Activated naive CD4-positive, alpha-beta T cell treated with Interleukin-2 at 50 U/mL for 16 hours (primary cell): Measurements from ENCODE around the gene NSD1.
"Not testable (repeated sequence)": the region's sequence is repeated elsewhere in the genome, so short reads cannot be mapped to it uniquely, and the experiment has no call there.

Experiments
- DNase-seq: peaks from one replicate; pipeline ENCODE4 v3.0.0-alpha.2; 2020

NSD1 gene

GRCh38 chr5:177241768-177242167 is 108.2 kb downstream of the NSD1 start:
- no peak for DNase-seq

DNA sequence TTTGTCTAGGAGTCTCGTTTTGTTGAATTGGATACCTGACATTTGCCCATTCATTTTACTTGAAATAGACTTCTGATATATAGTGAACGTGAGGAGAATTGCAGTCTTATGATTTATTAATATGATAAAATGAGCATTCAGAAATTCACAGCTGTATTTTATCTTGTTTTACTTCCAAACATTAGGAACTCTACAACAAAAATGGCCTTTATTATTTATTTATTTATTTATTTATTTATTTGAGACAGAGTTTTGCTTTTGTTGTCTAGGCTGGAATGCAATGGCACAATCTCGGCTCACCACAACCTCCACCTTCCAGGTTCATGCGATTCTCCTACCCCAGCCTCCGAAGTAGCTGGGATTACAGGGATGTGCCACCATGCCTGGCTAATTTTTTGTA is 108.7 kb downstream of the NSD1 start:
- no peak for DNase-seq

GRCh38 chr5:177249761-177250537 is 116.4 kb downstream of the NSD1 start:
- no peak for DNase-seq

GRCh38 chr5:177253252-177253651 is 119.7 kb downstream of the NSD1 start:
- no peak for DNase-seq

- DNase-seq, result no peak
Observed at GRCh38 chr5:177256296-177256695, 122.7 kb downstream of the NSD1 start.

DNA sequence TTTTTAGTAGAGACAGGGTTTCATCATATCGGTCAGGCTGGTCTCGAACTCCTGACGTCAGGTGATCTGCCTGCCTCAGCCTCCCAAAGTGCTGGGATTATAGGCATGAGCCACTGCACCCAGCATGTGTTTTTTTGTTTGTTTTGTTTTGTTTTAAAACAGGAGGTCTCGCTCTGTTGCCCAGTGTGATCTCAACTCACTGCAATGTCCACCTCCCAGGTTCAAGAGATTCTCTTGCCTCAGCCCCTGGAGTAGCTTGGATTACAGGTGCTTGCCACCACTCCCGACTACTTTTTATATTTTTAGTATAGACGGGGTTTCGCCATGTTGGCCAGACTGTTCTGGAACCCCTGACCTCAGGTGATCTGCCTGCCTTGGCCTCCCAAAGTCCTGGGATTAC is 125.1 kb downstream of the NSD1 start:
- not testable (repeated sequence) for DNase-seq

GRCh38 chr5:177260961-177261360 is 127.4 kb downstream of the NSD1 start:
- no peak for DNase-seq

- no peak for DNase-seq
Observed at GRCh38 chr5:177261510-177261909, 127.9 kb downstream of the NSD1 start.

- DNase-seq, result no peak
Observed at GRCh38 chr5:177264178-177264577, 130.6 kb downstream of the NSD1 start.

GRCh38 chr5:177265395-177265794 is 131.8 kb downstream of the NSD1 start:
- DNase-seq, result no peak

- DNase-seq, result no peak
Observed at GRCh38 chr5:177269232-177269895, 135.8 kb downstream of the NSD1 start.

- DNase-seq, result no peak
Observed at GRCh38 chr5:177269976-177270375, 136.4 kb downstream of the NSD1 start.

- DNase-seq, result no peak
Observed at GRCh38 chr5:177270653-177271052, 137.1 kb downstream of the NSD1 start.

GRCh38 chr5:177271113-177271512 is 137.5 kb downstream of the NSD1 start:
- no peak for DNase-seq

- DNase-seq, result no peak
Observed at GRCh38 chr5:177275883-177276282, 142.3 kb downstream of the NSD1 start.

- no peak for DNase-seq
Observed at GRCh38 chr5:177276886-177277285, 143.3 kb downstream of the NSD1 start.

DNA sequence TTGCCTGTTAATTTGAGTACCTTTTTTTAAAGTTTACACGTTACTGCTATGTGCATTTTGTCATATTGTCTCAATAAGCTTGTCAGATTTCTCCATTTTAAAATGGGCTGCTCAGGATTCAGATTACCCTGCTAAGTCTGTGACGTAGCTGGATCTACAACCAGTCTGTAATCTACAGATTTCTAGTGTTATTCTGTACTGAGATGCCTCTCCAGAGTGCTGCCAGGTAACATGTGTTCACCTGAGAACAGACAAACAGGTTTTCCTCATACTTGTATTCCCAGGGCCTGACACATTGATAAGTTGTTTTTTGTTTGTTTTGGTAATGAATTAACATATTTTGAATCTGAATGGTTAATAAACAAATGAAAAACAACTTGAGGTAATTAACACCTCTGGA is 154.6 kb downstream of the NSD1 start:
- DNase-seq, result no peak

- no peak for DNase-seq
Observed at GRCh38 chr5:177290816-177291596, 157.4 kb downstream of the NSD1 start.

GRCh38 chr5:177291735-177292134 is 158.2 kb downstream of the NSD1 start:
- no peak for DNase-seq

- DNase-seq, result no peak
Observed at GRCh38 chr5:177293819-177294581, 160.4 kb downstream of the NSD1 start.

GRCh38 chr5:177294632-177295031 is 161.1 kb downstream of the NSD1 start:
- no peak for DNase-seq

GRCh38 chr5:177295924-177296323 is 162.4 kb downstream of the NSD1 start:
- no peak for DNase-seq

DNA sequence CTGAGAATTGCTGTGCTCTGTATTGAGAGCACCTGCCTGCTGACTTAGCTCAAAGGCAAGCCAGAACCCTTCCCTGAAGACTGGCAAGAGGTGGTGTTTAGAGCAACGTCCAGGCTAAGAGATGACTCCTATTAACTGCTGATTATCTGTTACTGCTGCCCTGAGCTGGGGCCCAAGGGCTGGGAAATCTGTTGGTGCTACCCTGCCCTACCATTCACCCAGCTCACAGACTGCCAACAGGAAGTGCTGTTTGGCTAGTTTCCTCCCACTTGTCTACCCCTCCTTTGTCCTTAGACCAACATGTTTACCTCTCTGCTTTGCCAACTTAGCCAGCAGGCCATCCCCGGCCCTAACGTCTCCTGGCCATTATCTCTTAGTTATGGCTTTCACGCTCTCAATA is 163.0 kb downstream of the NSD1 start:
- DNase-seq, result no peak
